A673 (cell line): ENCODE measurements around the gene MMEL1. TPM values are rescaled to one million over a fixed set of nuclear protein-coding genes. Genes with fewer than 3 reads are reported as not detected.

Source experiments
- BruUV-seq: library from RNA; stranded (reverse); fragments of 400-500 nt; replicated peaks from 2 replicates; lab custom pipeline; 2021; lab: Mats Ljungman, UMichigan
- CTCF ChIA-PET: fragments of 300-600 bp; sonication (Branson Sonifier 250); formaldehyde crosslinking; loops from one replicate; lab custom pipeline; 2022; ENCODE audit warnings: antibody characterized with exemption; lab: Charles Lee
- POLR2A ChIA-PET: fragments of 300-600 bp; sonication (Branson Sonifier 250); formaldehyde crosslinking; loops from one replicate; lab custom pipeline; 2022; ENCODE audit warnings: antibody characterized with exemption; ENCODE audit not compliant: low non-redundant PET; lab: Charles Lee
- DNase-seq: peaks from one replicate; pipeline ENCODE4 v3.0.0-alpha.2; 2015; ENCODE audit warnings: low spot score
- H3K27ac ChIP-seq: fragments of 200-600 bp; sonication (generic); 2 replicates; pipeline ENCODE4 v1.5.1; 2016; ENCODE audit warnings: mixed run types, low read depth, mild to moderate bottlenecking, mixed read lengths, antibody characterized with exemption, low read length; ENCODE audit not compliant: poor library complexity, severe bottlenecking
- H3K27me3 ChIP-seq: fragments of 200-600 bp; sonication (generic); replicated peaks from 2 replicates; pipeline ENCODE4 v1.6.1; 2017; ENCODE audit warnings: mixed run types, low read depth, mild to moderate bottlenecking, mixed read lengths, antibody characterized with exemption, low read length; ENCODE audit not compliant: insufficient read depth, poor library complexity
- H3K36me3 ChIP-seq: fragments of 200-600 bp; sonication (generic); 2 replicates; pipeline ENCODE4 v1.6.1; 2016; ENCODE audit warnings: mixed run types, mild to moderate bottlenecking, mixed read lengths, antibody characterized with exemption, low read length; ENCODE audit not compliant: insufficient read depth, poor library complexity, severe bottlenecking
- H3K4me1 ChIP-seq: fragments of 200-600 bp; sonication (generic); 2 replicates; pipeline ENCODE4 v1.6.1; 2017; ENCODE audit warnings: mixed run types, mild to moderate bottlenecking, mixed read lengths, antibody characterized with exemption, low read length; ENCODE audit not compliant: insufficient read depth, poor library complexity, severe bottlenecking
- H3K4me3 ChIP-seq: fragments of 200-600 bp; sonication (generic); 2 replicates; pipeline ENCODE4 v1.5.1; 2016; ENCODE audit warnings: low read depth, mixed run types, mild to moderate bottlenecking, mixed read lengths, low read length; ENCODE audit not compliant: poor library complexity, severe bottlenecking
- H3K9me3 ChIP-seq: fragments of 200-600 bp; sonication (generic); 2 replicates; pipeline ENCODE4 v1.6.1; 2016; ENCODE audit warnings: mixed run types, low read depth, mild to moderate bottlenecking, mixed read lengths, antibody characterized with exemption, low read length; ENCODE audit not compliant: poor library complexity, severe bottlenecking
- CTCF ChIP-seq: fragments of 300-800, 200-600 bp; sonication (generic); conservative IDR thresholded peaks from 2 replicates; pipeline ENCODE4 v1.5.1; 2017; ENCODE audit warnings: low read depth, mild to moderate bottlenecking, antibody characterized with exemption, low read length, moderate library complexity, mixed read lengths
- EZH2 ChIP-seq: fragments of 200-600 bp; sonication (generic); IDR thresholded peaks from 2 replicates; pipeline ENCODE4 v1.6.1; 2017; ENCODE audit warnings: borderline replicate concordance, low read depth, mild to moderate bottlenecking, mixed read lengths, antibody characterized with exemption, low read length; ENCODE audit not compliant: poor library complexity, severe bottlenecking
- intact Hi-C: fragments of 100-400 bp; cut with micrococcal nuclease; formaldehyde crosslinking; loops from one replicate; pipeline ENCODE4 v1.10.0; 2022; ENCODE audit not compliant: unreplicated experiment
- total RNA-seq: library from RNA; stranded (reverse); gene quantifications from 2 replicates; pipeline ENCODE4 v1.2.3, GENCODE V29; 2021

Gene MMEL1
- total RNA-seq, 1 experiment from 2014 or later: not detected

GRCh38 chr1:2641381-2642130 lies 8.7 kb upstream of the MMEL1 start:
- no peak for DNase-seq
- POLR2A ChIA-PET: no interaction called here
- TF ChIP-seq EZH2 (no peak), CTCF (no peak)
- H3K36me3 ChIP-seq: no peaks in the 10 kb centered on the region
- H3K9me3 ChIP-seq: peaks cover 4% of the 10 kb centered on the region
- H3K4me3 ChIP-seq: peak overlapping the region; percentile 88
- CTCF ChIA-PET: no interaction called here
- no TSS peak for BruUV-seq
- H3K4me1 ChIP-seq: no peaks in the 10 kb centered on the region
- intact Hi-C loops: no loop called here
- no peaks in the 10 kb centered on the region for H3K27me3 ChIP-seq
- peak overlapping the region; percentile 97 for H3K27ac ChIP-seq

GRCh38 chr1:2640626-2641025 lies 7.8 kb upstream of the MMEL1 start:
- Histone ChIP-seq H3K36me3 (no peaks in the 10 kb centered on the region), H3K4me1 (no peaks in the 10 kb centered on the region), H3K9me3 (no peaks in the 10 kb centered on the region), H3K27me3 (no peaks in the 10 kb centered on the region), H3K4me3 (no peak overlapping the region), H3K27ac (no peak overlapping the region)
- TF ChIP-seq CTCF (no peak), EZH2 (no peak)
- POLR2A ChIA-PET: no interaction called here
- intact Hi-C loops: no loop called here
- CTCF ChIA-PET: no interaction called here
- no TSS peak for BruUV-seq
- DNase-seq: no peak

GRCh38 chr1:2639607-2640521 lies 7.0 kb upstream of the MMEL1 start:
- no TSS peak for BruUV-seq
- ChIA-PET CTCF (no interaction called here), POLR2A (no interaction called here)
- intact Hi-C loops: no loop called here
- Histone ChIP-seq H3K4me1 (no peaks in the 10 kb centered on the region), H3K9me3 (no peaks in the 10 kb centered on the region), H3K36me3 (no peaks in the 10 kb centered on the region), H3K27ac (no peak overlapping the region), H3K27me3 (no peaks in the 10 kb centered on the region), H3K4me3 (no peak overlapping the region)
- no peak for TF ChIP-seq EZH2
- no peak for TF ChIP-seq CTCF
- DNase-seq: no peak
